Measurements from ENCODE around the gene SLC24A3.

DNA sequence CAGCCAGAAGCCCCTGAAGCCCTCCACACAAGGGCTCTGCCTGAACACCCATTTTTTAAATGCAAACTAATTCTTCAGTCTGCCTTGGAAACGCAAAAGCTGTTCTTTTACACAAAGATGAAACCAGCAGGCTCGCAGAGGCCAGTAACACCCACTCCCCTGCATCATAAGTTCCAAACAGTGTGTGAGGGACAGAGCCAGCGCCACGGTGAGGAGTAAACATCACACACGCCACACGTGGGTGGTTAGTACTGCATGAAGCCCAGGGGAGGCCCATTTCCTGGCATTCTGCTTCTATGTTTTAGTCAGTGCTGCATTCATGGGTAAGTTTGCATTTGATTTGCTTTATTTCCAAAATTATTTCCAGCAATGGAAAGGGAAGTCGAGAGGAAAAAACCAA lies 327.9 kb downstream of the SLC24A3 start:
- TF ChIP-seq POLR2A (IDR thresholded peaks at IDR 0.05) (no peak), EP300 (IDR thresholded peaks at IDR 0.05) (no peak), POLR2AphosphoS5 (IDR thresholded peaks at IDR 0.05) (no peak)
- TF ChIP-seq, protein P1, sequence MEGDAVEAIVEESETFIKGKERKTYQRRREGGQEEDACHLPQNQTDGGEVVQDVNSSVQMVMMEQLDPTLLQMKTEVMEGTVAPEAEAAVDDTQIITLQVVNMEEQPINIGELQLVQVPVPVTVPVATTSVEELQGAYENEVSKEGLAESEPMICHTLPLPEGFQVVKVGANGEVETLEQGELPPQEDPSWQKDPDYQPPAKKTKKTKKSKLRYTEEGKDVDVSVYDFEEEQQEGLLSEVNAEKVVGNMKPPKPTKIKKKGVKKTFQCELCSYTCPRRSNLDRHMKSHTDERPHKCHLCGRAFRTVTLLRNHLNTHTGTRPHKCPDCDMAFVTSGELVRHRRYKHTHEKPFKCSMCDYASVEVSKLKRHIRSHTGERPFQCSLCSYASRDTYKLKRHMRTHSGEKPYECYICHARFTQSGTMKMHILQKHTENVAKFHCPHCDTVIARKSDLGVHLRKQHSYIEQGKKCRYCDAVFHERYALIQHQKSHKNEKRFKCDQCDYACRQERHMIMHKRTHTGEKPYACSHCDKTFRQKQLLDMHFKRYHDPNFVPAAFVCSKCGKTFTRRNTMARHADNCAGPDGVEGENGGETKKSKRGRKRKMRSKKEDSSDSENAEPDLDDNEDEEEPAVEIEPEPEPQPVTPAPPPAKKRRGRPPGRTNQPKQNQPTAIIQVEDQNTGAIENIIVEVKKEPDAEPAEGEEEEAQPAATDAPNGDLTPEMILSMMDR (IDR thresholded peaks at IDR 0.05) = no peak

Measured in sigmoid colon (tissue), 4 donors.